Fibroblast of skin of abdomen (primary cell): Measurements from ENCODE around the gene AGAP1.
"Not testable (repeated sequence)": the region's sequence is repeated elsewhere in the genome, so short reads cannot be mapped to it uniquely, and the experiment has no call there.

ENCODE experiments used
- DNase-seq: peaks from one replicate; pipeline ENCODE4 v3.0.0-alpha.2; 2013

Gene AGAP1

DNA sequence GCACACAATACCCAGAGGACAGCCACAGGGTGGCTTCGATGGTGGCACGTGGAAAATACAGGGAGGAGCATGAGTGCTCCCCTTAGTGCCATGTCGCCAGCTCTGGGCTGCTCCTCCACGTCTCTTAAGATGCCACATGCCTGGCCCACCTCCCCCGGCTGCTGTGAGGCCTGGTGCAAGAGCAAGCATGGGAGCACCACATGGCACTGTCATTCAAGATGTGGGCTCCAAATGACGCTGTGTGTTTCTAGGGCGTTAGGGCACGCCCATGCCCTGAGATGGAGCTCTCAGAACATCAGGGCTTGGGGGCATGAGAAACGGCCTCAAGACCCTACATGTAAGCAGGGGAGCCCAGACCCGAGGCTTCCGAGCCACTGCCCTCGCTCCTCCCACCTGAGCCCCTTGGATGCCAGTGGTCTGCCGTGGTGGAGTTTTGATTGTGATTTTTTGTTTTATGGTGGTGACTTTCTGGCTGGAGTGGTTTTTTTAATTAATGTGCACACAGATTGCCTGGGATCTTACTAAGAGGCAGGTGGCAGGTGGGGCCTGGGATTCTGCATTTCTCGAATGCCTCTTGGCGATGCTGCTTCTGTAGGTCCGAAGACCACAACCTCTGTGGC lies 435.0 kb downstream of the AGAP1 start:
- no peak for DNase-seq

DNA sequence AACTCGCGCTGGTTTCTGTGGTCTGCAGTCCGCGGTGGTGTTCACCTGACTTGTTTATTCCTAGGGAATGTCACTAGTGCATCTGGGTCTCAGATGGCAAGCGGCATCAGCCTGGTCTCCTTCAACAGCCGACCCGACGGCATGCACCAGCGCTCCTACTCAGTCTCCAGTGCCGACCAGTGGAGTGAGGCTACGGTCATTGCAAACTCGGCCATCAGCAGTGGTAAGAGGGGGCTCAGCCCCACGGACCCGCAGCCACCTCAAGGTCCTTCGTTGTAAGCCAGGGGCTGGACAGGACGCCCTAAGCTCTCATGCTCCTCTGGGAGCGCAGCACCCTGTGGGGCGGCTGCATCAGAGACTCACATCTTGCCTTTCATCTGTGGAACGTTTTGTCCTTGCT lies 436.9 kb downstream of the AGAP1 start:
- DNase-seq: no peak

DNA sequence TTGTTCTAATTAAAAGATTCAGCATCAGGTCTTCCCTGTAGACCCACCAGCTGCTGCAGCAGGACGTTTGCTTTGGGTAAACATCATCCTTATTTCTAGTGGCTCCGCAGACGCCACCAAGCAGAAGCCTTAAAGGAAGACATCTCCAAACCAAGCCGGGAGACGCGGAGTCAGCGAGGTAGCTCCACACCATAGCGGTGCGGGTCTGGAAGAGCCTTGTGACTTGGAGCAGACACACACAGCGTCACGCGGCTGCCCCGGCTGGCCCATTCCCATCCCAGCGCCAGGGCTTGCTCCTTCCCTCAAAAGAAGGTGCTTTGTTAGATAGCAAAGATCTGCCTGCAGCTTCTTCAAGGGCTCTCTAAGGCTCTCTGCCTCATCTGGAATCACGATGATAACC lies 437.8 kb downstream of the AGAP1 start:
- DNase-seq: no peak

DNA sequence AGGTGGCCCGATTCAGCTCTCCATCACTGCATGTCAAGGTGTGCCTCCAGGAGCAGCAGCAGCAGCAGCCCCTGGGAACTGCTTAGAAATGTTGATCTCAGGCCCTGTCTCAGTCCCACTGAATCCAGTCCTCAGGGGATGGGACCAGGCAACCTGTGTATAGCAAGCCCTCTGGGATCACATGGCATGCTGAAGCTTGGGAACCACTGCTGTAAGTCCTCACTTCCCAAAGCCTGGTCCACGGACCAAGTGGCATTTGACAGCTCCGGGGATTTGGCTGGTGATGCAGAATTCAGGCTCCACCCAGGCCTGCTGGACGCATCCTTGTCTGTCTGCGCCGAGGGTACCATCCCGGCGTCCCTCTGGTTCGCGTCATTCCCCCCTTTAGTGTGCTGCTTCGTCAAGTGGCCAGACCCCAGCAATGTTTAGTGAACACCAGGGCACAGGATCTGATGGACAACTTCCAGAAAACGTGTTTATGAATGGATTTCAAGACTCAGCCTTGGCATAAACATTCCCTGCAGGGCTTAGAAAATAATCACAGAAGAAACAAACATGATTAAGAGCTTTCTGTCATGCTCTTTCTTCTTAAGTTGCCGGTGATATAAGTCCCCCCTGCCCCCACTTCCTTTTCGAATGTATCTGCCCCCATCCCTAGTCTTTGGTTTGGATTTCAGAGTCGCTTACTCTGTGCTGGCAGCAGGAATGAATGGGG lies 440.4 kb downstream of the AGAP1 start:
- DNase-seq: no peak

DNA sequence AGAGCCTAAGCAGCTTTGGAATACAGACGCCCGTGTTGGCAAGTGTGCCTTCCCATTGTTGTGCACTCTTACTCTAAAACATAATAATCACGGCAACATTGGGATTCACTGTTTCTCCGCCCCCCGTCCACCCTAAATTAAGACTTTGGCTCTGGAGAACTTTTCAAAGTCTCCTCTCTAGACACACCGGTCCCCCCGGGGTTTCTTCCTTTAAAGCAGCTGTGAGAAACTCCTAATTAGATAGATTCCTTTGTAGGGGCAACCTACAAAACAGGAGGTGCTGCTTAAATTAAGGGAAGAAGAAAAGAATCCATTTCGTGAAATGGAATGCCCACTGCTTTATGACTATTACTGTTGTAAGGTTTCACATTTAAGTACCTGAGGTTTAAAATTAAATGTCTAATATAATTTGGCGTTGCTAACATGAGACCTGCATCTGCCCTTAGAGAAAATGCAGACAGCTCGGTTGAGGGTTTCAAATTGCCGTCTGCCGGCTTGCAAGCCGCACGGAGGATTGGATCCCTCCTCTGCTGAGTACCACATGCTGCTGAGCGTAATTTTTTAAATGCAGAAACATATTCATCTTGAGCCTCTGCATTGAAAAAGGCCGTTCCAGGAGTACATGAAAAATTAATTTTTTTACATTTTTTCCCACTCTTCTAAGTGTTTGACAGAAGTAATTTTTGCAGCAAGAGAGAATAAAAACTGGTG lies 441.1 kb downstream of the AGAP1 start:
- DNase-seq: no peak

DNA sequence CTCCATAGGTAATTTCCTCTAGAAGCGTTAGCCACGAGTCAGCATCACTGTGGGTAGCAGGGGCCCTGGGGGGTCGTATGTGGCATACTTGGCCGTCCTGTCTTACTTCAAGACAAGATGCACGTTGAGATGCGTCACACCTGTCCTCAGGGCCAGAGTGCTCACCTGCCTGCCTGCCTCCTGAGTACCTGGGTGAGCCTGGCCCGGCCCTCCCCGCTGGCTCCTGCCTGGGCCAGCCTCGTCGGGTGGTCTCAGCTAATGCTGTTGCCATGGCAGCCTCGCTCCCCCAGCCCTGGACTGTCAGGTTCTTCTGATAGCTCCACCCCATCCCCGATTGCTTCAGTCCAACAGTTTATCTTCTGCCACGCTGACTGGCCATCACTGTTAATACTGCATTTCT lies 441.9 kb downstream of the AGAP1 start:
- no peak for DNase-seq

DNA sequence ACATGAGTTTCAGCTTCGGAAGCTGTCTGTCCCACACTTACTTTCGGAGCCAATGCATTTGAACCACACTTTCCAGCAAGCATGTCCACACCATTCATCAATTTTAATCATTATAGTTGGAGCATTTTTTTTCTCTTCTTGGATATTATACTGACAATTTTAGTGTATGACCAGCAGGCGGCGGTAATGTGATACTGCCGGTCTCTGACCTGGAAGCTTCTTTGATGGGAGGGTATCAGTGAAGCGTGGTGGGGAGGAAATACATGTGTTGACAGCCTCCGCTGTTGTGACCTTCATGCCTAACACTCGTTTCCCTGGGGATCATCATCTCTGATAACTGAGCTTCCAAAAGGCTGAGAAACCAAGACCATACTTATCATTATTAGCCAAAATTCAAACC lies 442.6 kb downstream of the AGAP1 start:
- DNase-seq: no peak

DNA sequence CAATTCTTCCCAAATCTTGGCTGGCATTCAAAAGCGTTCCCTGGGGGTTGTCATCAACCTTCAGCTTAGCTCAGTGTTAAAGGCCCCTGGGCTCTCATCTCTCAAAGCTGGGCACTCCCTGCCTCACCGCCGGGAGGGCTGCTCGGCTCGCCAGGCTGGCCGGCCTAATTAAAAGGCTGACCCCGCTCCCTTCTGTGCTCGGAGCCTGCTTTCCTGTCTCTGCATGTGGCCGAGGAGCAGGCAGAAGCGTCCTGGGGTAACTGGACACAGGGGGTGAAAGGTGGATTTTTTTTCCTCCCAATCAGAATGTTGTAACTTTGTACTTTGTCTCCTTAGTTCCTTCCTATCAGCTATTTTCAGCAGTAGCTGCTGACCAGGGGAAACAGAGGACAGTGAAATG lies 443.2 kb downstream of the AGAP1 start:
- no peak for DNase-seq

DNA sequence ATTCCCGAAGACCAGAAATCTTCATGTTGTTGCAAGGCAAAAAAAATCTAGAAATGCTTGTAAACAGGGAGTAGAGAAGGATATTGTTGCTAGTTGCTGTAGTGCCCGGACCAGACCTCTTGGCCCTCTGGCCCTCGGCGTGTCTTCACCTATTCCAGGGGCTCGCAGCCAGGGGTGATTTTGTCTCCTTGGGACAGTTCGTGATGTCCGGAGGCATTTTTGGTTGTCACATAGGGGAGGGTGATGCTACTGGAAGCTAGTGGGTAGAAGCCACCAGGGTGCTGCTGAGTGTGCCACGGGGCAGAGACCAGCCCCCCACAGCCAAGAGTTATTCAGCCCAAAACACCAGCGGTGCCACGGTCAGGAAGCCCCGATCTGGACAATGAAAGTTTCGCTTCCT lies 443.7 kb downstream of the AGAP1 start:
- no peak for DNase-seq

DNA sequence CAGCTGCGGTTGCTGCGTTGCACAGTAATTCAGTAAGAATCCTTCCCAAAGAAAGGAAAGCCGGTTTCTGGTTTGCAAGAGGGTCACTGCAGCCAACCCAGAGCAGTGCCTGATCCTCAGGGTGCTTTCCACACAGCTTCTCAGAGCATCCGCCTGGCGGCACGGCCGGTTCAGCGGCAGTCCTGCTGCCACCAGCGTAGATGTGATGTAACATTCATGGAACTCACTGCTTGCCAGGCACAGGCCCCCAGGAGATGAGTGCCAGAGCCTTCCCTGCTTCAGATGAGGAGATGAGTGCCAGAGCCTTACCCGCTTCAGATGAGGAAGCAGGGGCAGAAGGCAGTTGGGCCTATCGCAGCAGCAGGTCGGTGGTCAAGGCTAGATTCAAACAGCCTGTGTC lies 444.1 kb downstream of the AGAP1 start:
- no peak for DNase-seq

DNA sequence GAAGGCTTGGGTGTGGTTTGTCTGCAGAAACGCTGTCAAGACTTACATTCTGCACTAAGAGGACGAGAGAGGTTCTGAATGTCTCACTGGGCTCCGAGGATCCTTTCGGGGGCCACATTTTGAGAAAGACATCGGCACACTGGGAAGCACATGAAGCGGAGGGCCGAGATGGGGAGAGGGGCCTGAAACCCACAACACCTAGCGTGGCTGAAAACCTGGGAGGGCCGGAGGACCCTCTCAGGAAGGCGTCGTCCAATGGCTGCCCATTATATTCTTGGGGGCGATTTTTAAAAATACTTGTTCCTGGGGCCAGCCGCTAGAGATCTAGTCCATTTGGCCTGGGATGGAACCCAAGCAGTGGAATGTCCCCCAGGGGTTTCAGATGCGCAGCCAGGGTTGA lies 444.8 kb downstream of the AGAP1 start:
- DNase-seq: no peak

DNA sequence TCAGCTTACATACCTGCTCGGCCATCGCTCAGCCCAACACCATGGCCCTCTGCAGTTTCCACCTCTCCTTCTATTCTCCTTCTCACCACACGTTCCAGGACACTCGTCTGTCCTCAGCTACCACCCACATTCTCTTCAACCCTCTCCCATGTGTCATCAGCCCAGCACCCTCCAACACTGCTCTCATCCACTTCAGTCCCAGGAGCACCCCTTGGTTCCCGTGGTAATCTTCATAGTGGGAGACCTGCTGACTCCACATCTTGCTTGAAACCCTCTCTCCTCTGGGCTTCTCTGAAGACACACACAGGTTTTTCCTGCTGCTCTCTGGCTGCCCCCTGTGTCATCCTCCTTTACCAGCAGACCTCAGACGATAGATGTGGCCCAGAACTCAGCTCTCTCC lies 445.6 kb downstream of the AGAP1 start:
- peak; percentile 38 for DNase-seq

DNA sequence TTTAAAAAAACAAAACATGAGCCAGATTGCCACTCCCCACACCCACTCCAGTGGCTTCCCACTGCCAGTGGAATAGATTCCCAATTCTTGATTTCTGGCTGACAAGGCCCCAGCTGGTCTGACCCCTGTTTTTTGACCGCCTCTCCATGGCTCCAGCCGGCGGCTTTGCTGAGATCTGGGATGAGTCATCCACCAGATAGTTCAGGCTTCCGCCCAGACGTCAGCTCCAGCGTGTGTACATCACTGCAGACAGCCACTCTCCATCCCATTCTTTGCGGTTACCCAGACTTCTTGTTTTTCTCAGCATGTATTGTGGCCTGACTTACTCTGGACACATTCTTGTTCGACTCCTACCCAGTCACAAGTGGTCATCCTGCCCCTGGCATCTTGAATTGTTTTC lies 446.5 kb downstream of the AGAP1 start:
- peak; percentile 93 for DNase-seq

DNA sequence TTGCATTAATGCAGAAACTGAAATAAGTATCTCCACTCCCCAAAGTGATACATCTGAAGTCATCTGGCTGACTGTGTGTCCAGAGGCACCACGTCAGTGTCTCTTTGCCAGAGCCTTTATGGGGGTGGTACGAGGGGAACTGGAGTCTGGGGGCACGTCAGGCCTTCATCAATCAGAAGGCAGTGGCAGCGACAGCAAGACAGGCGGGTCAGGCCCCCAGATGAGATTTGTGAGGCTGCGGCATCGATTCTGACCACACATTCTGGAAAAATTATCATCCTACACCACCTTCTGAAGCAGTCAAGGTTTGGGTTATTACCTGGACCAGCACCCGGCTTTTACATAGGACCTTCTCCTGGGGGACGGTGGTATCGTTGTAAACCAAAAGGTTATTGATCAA lies 450.7 kb downstream of the AGAP1 start:
- DNase-seq: no peak

DNA sequence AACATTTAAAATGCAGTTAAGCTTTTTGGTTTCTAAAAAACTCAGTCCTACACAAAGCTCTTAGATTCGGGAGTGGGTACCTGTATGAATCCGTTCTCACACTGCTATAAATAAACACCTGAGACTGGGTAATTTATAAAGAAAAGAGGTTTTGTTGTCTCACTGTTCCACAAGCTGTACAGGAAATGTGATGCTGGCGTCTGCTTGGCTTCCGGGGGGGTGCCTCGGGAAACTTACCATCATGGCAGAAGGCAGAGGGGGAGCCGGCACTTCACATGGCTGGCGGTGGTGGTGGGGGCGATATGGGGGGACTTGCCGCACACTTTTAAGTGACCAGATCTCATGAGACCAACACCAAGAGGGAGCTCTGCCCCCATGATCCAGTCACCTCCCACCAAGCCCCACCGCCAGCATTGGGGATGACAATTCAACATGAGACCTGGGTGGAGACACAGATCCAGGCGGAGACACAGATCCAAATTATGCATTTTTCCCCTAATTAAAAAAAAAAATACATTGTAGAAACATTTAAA lies 451.8 kb downstream of the AGAP1 start:
- DNase-seq: no peak

DNA sequence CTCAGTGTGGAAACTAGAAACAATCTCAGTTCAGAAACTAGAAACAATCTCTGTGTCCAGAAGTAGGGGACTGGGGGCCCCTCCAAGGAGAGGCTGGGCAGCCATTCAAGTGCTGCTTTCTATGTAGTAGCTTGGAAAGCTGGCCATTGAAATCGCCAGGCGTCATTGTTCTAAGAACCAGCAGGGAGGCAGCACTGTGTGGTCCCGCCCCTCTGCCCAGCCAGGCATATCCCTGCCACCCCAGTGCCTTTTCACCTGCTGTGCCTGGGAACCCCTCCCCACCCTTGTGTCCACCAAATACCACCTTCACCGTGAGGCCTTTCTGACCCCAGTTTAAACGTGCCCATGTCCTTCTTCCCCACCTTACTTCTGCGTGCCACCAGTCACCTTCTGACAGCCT lies 452.7 kb downstream of the AGAP1 start:
- DNase-seq: no peak

DNA sequence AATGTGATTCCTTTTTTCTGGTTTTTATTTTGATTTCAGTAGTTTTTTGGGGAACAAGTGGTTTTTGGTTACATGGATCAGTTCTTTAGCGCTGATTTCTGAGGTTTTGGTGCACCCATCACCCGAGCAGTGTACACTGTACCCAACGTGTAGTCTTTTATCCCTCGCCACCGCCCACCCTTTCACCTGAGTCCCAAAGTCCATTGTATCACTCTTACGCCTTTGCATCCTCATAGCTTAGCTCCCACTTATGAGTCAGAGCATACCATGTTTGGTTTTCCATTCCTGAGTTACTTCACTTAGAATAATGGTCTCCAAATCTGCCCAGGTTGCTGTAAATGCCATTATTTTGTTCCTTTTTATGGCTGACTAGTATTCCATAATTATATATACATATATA lies 453.2 kb downstream of the AGAP1 start:
- not testable (repeated sequence) for DNase-seq

DNA sequence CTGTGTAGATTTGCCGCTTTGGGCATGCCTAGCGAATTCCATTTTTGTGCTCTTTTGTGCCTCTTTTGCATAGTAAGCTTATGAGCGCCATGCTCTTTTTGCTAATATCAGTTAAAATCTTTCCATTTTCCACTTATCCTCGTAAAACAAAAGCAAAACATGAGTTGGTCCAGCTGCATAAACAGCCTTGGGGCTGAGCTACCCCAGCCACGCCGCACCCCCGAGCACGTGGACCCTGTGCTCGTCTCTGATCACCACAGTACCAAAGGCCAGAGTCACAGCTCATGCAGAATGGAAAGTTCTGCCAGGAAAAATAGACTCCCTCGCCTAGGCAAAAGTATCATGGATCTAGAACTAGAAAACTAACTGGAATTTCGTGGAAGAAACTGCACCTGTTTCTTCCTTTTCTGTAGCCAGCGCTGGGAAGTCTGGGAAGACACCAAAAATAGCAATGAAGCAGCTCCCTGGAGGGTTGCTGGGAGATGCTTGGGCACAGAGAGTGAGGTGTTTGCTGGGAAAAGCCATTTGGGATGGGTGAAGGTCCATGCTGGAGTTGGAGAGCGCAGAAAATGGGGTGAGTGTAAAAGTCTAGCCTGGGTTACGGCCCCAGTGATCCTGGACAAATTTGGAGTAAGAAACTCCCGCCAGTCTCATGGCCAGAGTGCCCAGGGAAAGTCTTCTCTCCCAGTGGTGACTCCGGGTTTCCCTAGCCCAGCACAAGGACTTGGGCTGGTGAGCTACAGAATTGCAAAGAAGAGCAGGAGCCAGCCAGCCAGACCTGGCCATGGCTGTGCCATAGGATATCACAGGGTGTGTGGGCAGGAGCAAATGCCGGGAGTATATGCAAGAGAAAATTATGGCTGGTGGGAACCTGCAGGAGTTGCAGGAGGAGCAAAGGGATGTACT lies 456.0 kb downstream of the AGAP1 start:
- DNase-seq: no peak

DNA sequence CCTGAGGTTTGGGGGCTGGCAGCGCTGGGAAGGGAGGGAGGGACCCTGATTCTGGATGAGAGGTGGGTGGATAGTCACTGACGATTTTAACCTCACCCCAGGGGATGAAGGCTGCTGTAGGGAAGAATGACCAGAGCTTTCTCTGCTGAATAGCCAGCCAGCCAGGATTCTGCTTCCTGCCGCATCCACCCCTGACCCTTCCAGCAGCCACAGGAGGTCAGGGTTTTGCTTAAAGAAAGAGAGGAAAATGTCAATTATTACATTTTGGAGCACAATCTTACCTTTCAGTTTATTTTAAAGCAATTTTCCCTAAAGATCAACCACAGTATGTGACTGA lies 456.6 kb downstream of the AGAP1 start:
- DNase-seq: no peak

DNA sequence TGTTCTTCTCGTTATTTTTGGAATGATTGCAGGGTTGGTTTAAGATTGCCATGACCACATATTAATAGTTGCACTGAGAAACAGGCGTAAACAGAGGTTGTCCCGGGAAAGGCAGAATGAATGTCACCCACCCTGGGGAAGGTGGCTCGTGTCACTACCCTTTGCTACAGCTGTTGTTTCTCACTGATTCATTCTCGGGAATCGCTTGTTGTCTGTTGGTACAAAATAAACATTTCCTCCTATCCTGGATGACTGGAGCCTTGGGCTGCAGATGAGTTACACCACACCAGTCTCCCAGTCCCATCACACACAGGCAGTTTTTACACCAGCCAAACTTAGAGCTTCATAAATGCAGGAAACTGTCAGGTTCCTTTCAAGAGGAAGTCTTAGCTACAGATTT lies 457.6 kb downstream of the AGAP1 start:
- no peak for DNase-seq

DNA sequence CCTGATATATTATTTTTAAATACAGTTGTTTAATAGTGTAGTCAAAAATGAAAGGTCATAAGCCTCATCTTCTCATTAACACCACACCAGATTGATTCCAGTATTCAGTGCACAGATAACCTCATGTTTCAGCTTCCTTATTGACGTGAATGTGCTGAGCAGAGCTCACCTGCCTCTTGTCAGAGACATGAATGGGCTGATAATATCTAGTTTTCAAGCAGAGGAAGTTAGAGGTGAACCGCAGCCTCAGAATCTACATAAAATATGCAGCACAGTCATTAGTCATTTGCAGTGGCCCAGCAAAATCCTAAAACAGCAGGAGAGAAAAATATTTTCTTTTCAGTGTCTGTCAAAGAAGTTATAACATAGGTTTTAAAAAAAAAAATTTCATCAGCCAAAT lies 458.1 kb downstream of the AGAP1 start:
- DNase-seq: peak; percentile 25

DNA sequence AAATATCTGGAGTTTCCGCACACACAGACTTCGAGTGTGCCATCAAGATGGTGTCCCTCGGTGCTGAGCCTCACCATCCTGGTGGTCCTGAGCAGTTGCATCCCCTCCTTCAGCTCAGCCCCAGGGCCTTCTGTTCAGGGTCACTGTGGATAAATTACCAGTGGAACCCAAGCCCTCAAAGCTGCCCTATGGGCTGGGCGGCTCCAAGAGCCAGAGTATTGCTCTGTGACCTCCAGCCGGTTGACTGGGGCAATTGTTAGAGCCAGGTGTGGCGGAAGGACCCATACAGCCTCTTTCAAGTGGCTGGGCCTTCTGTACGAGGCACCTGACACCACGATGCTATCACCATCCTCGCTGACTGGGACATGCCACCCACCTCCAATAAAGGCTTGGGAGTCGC lies 458.9 kb downstream of the AGAP1 start:
- DNase-seq: no peak

DNA sequence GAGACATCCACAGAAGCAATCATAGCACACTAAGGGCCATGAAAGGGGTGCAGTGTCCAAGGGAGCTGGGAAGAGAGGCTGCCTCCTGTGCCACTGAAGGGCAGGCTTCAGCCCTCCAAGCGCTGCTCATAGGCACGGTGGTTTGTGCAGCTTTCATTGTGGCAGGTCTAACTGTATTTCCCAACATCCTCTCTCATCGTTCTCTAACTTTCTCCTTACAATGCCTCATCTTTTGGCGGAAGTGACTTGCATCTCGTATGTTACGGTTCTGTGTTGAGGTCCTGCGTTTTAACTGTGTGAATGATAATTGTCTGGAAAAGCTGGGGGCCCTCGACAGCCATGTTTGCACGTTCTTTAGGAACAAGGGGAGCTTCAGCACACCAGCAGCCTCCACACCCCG lies 460.4 kb downstream of the AGAP1 start:
- no peak for DNase-seq
